Measurements from ENCODE around the gene DNMBP.
"Not testable (repeated sequence)": the region's sequence is repeated elsewhere in the genome, so short reads cannot be mapped to it uniquely, and the experiment has no call there.

DNMBP gene

GRCh38 chr10:99914236-99914635, 95.5 kb downstream of the DNMBP start:
- no peak for DNase-seq (ENCODE audit: low read depth in 3 of 3)

- no peak for DNase-seq (ENCODE audit: low read depth in 3 of 3)
Measured at GRCh38 chr10:99913831-99914235, 95.9 kb downstream of the DNMBP start.

GRCh38 chr10:99912041-99912440, 97.7 kb downstream of the DNMBP start:
- no peak for DNase-seq (ENCODE audit: low read depth in 3 of 3)

- DNase-seq (ENCODE audit: low read depth in 3 of 3) = no peak
Measured at GRCh38 chr10:99908512-99908911, 101.2 kb downstream of the DNMBP start.

- DNase-seq (ENCODE audit: low read depth in 3 of 3) = no peak
Measured at GRCh38 chr10:99906470-99906869, 103.3 kb downstream of the DNMBP start.

GRCh38 chr10:99905971-99906370, 103.8 kb downstream of the DNMBP start:
- no peak for DNase-seq (ENCODE audit: low read depth in 3 of 3)

- no peak for DNase-seq (ENCODE audit: low read depth in 3 of 3)
Measured at GRCh38 chr10:99895867-99896266, 113.9 kb downstream of the DNMBP start.

GRCh38 chr10:99895066-99895465, 114.7 kb downstream of the DNMBP start:
- DNase-seq (ENCODE audit: low read depth in 3 of 3) = not testable (repeated sequence)

GRCh38 chr10:99894613-99895012, 115.1 kb downstream of the DNMBP start:
- no peak for DNase-seq (ENCODE audit: low read depth in 3 of 3)

- no peak for DNase-seq (ENCODE audit: low read depth in 3 of 3)
Measured at GRCh38 chr10:99888622-99889021, 121.1 kb downstream of the DNMBP start.

GRCh38 chr10:99883523-99883922, 126.2 kb downstream of the DNMBP start:
- DNase-seq (ENCODE audit: low read depth in 3 of 3) = no peak

GRCh38 chr10:99881371-99881770, 128.4 kb downstream of the DNMBP start:
- DNase-seq (ENCODE audit: low read depth in 3 of 3) = no peak

GRCh38 chr10:99880080-99880835, 129.5 kb downstream of the DNMBP start:
- no peak for DNase-seq (ENCODE audit: low read depth in 3 of 3)

GRCh38 chr10:99875473-99875872, 134.3 kb downstream of the DNMBP start:
- no peak for DNase-seq (ENCODE audit: low read depth in 3 of 3)

GRCh38 chr10:99874341-99875085, 135.2 kb downstream of the DNMBP start:
- DNase-seq (ENCODE audit: low read depth in 3 of 3) = no peak

- DNase-seq (ENCODE audit: low read depth in 3 of 3) = no peak
Measured at GRCh38 chr10:99873846-99874245, 135.9 kb downstream of the DNMBP start.

- DNase-seq (ENCODE audit: low read depth in 3 of 3) = no peak
Measured at GRCh38 chr10:99872367-99873162, 137.2 kb downstream of the DNMBP start.

- peak in 1 of 3 experiments; percentile 19 for DNase-seq (ENCODE audit: low read depth in 3 of 3)
Measured at GRCh38 chr10:99870123-99870730, 139.5 kb downstream of the DNMBP start.

- no peak for DNase-seq (ENCODE audit: low read depth in 3 of 3)
Measured at GRCh38 chr10:99869581-99870122, 140.1 kb downstream of the DNMBP start.

GRCh38 chr10:99867250-99867649, 142.5 kb downstream of the DNMBP start:
- DNase-seq (ENCODE audit: low read depth in 3 of 3) = not testable (repeated sequence)

GRCh38 chr10:99863535-99864240, 146.1 kb downstream of the DNMBP start:
- DNase-seq (ENCODE audit: low read depth in 3 of 3) = not testable (repeated sequence)
